D721Med (cell line): ENCODE data around the gene SORCS2.

Experiments used
- DNase-seq: peaks from one replicate; pipeline ENCODE4 v3.0.0; 2011; ENCODE audit warnings: low spot score; ENCODE audit not compliant: insufficient read length
- FAIRE-seq: peaks from 2 replicates; lab custom pipeline; 2011; peaks lifted over from hg19 to GRCh38; lab: Jason Lieb, UNC
- CTCF ChIP-seq: IDR thresholded peaks from 2 replicates; pipeline ENCODE4 v1.5.1; 2012; ENCODE audit warnings: mild to moderate bottlenecking, control low read depth; ENCODE audit not compliant: insufficient read depth; ENCODE audit errors: missing control alignments

The SORCS2 gene

GRCh38 chr4:7147661-7148310 is 44.6 kb upstream of the SORCS2 start:
- no peak for TF ChIP-seq CTCF
- no peak for DNase-seq
- FAIRE-seq, result no peak

GRCh38 chr4:7148337-7148736 is 44.0 kb upstream of the SORCS2 start:
- TF ChIP-seq CTCF, result no peak
- no peak for FAIRE-seq
- DNase-seq, result no peak

- DNase-seq (no peak), FAIRE-seq (no peak)
- no peak for TF ChIP-seq CTCF
Observed at GRCh38 chr4:7150036-7150635, 42.2 kb upstream of the SORCS2 start.

- FAIRE-seq (no peak), DNase-seq (no peak)
- TF ChIP-seq CTCF, result peak; percentile 64
Observed at GRCh38 chr4:7151668-7152227, 40.6 kb upstream of the SORCS2 start.

- TF ChIP-seq CTCF, result no peak
- no peak for DNase-seq
- FAIRE-seq, result no peak
Observed at GRCh38 chr4:7153711-7154110, 38.6 kb upstream of the SORCS2 start.

- DNase-seq (no peak), FAIRE-seq (no peak)
- TF ChIP-seq CTCF, result no peak
Observed at GRCh38 chr4:7154351-7154981, 37.9 kb upstream of the SORCS2 start.

- TF ChIP-seq CTCF, result no peak
- DNase-seq (no peak), FAIRE-seq (no peak)
Observed at GRCh38 chr4:7155590-7156071, 36.7 kb upstream of the SORCS2 start.
